KMS-11 (cell line): ENCODE measurements around the gene SPRR3.

Experiments used
- H2AFZ ChIP-seq: fragments of 200-600 bp; sonication (generic); 2 replicates; pipeline ENCODE4 v1.6.1; 2016; ENCODE audit warnings: antibody characterized with exemption, mixed run types, low read depth
- H3K27ac ChIP-seq: fragments of 200-600 bp; sonication (generic); 2 replicates; pipeline ENCODE4 v1.6.1; 2016; ENCODE audit warnings: mild to moderate bottlenecking, mixed run types
- H3K27me3 ChIP-seq: fragments of 200-600 bp; sonication (generic); 2 replicates; pipeline ENCODE4 v1.6.1; 2017; ENCODE audit warnings: mild to moderate bottlenecking, low read depth, mixed run types, moderate library complexity; ENCODE audit not compliant: insufficient read depth
- H3K36me3 ChIP-seq: fragments of 200-600 bp; sonication (generic); 2 replicates; pipeline ENCODE4 v1.6.1; 2017; ENCODE audit warnings: mild to moderate bottlenecking, mixed run types; ENCODE audit not compliant: insufficient read depth
- H3K4me1 ChIP-seq: fragments of 200-600 bp; sonication (generic); 2 replicates; pipeline ENCODE4 v1.6.1; 2016; ENCODE audit warnings: mild to moderate bottlenecking, low read depth, mixed run types; ENCODE audit not compliant: poor library complexity, severe bottlenecking
- H3K4me2 ChIP-seq: fragments of 200-600 bp; sonication (generic); 2 replicates; pipeline ENCODE4 v1.7.0; 2016; ENCODE audit warnings: mild to moderate bottlenecking, mixed run types
- H3K4me3 ChIP-seq: fragments of 200-600 bp; sonication (generic); IDR thresholded peaks from 2 replicates; pipeline ENCODE4 v1.6.1; 2017; ENCODE audit warnings: low read depth, low read length, mixed read lengths; ENCODE audit not compliant: insufficient read depth
- H3K79me2 ChIP-seq: fragments of 200-600 bp; sonication (generic); 2 replicates; pipeline ENCODE4 v1.6.1; 2016; ENCODE audit warnings: low read depth, mixed run types; ENCODE audit not compliant: insufficient read depth
- H3K9ac ChIP-seq: fragments of 200-600 bp; sonication (generic); 2 replicates; pipeline ENCODE4 v1.6.1; 2016; ENCODE audit warnings: mild to moderate bottlenecking, mixed run types
- H4K20me1 ChIP-seq: fragments of 200-600 bp; sonication (generic); 2 replicates; pipeline ENCODE4 v1.6.1; 2016; ENCODE audit warnings: mild to moderate bottlenecking, mixed run types; ENCODE audit not compliant: insufficient read depth
- CTCF ChIP-seq: fragments of 200-600 bp; sonication (generic); conservative IDR thresholded peaks from 2 replicates; pipeline ENCODE4 v1.6.1; 2017; ENCODE audit warnings: low read depth, mild to moderate bottlenecking, antibody characterized with exemption, low read length, moderate library complexity, mixed read lengths

Gene SPRR3

GRCh38 chr1:152959273-152959672 is 42.3 kb upstream of the SPRR3 start:
- no peak overlapping the region for H3K4me2 ChIP-seq
- no peak overlapping the region for H3K4me3 ChIP-seq
- no peaks in the 10 kb centered on the region for H4K20me1 ChIP-seq
- H3K79me2 ChIP-seq, result no peaks in the 10 kb centered on the region
- H3K27ac ChIP-seq, result no peak overlapping the region
- H3K4me1 ChIP-seq, result no peaks in the 10 kb centered on the region
- no peak overlapping the region for H3K9ac ChIP-seq
- TF ChIP-seq CTCF, result no peak
- no peaks in the 10 kb centered on the region for H3K27me3 ChIP-seq
- no peak overlapping the region for H2AFZ ChIP-seq
- H3K36me3 ChIP-seq, result no peaks in the 10 kb centered on the region

- no peak for TF ChIP-seq CTCF
- no peaks in the 10 kb centered on the region for H4K20me1 ChIP-seq
- H3K4me1 ChIP-seq, result no peaks in the 10 kb centered on the region
- H3K4me2 ChIP-seq, result no peak overlapping the region
- H3K27ac ChIP-seq, result no peak overlapping the region
- no peak overlapping the region for H3K9ac ChIP-seq
- H3K4me3 ChIP-seq, result no peak overlapping the region
- H3K27me3 ChIP-seq, result no peaks in the 10 kb centered on the region
- no peaks in the 10 kb centered on the region for H3K79me2 ChIP-seq
- no peak overlapping the region for H2AFZ ChIP-seq
- H3K36me3 ChIP-seq, result no peaks in the 10 kb centered on the region
Measured at GRCh38 chr1:152959801-152960451, 41.6 kb upstream of the SPRR3 start.

- Histone ChIP-seq H3K9ac (no peak overlapping the region), H3K4me3 (no peak overlapping the region), H3K36me3 (no peaks in the 10 kb centered on the region), H3K27me3 (no peaks in the 10 kb centered on the region), H3K4me2 (no peak overlapping the region), H4K20me1 (no peaks in the 10 kb centered on the region), H3K27ac (no peak overlapping the region), H3K79me2 (no peaks in the 10 kb centered on the region), H3K4me1 (no peaks in the 10 kb centered on the region), H2AFZ (no peak overlapping the region)
- no peak for TF ChIP-seq CTCF
Measured at GRCh38 chr1:152960452-152961044, 41.0 kb upstream of the SPRR3 start.

- TF ChIP-seq CTCF, result no peak
- no peak overlapping the region for H3K4me3 ChIP-seq
- H3K4me2 ChIP-seq, result no peak overlapping the region
- no peaks in the 10 kb centered on the region for H3K4me1 ChIP-seq
- no peaks in the 10 kb centered on the region for H4K20me1 ChIP-seq
- no peaks in the 10 kb centered on the region for H3K36me3 ChIP-seq
- H3K27me3 ChIP-seq, result no peaks in the 10 kb centered on the region
- H3K27ac ChIP-seq, result no peak overlapping the region
- H3K79me2 ChIP-seq, result no peaks in the 10 kb centered on the region
- H3K9ac ChIP-seq, result no peak overlapping the region
- H2AFZ ChIP-seq, result no peak overlapping the region
Measured at GRCh38 chr1:152961226-152961891, 40.2 kb upstream of the SPRR3 start.
